HG03378 (cell line): ENCODE data around the gene THEM5.

Experiments
- ATAC-seq: cut with Tn5 transposase; IDR thresholded peaks from one replicate; pipeline ENCODE4 v1.9.1; 2021; ENCODE audit warnings: mild to moderate bottlenecking, moderate library complexity; ENCODE audit not compliant: unreplicated experiment

The THEM5 gene

GRCh38 chr1:151841141-151841540 lies 12.4 kb downstream of the THEM5 start:
- ATAC-seq: no peak

GRCh38 chr1:151840421-151840820 lies 13.1 kb downstream of the THEM5 start:
- ATAC-seq: no peak

GRCh38 chr1:151839457-151840403 lies 13.8 kb downstream of the THEM5 start, which contains the start of gene C2CD4D:
Gene C2CD4D, minus strand, starts transcription at chr1:151839820. Its CDS starts 831 bp downstream, at chr1:151838989.
- no peak for ATAC-seq

- no peak for ATAC-seq
Measured at GRCh38 chr1:151839082-151839412, 14.5 kb downstream of the THEM5 start.

- ATAC-seq: no peak
Measured at GRCh38 chr1:151838222-151839081, 15.1 kb downstream of the THEM5 start.

- no peak for ATAC-seq
Measured at GRCh38 chr1:151837884-151838221, 15.7 kb downstream of the THEM5 start.

- no peak for ATAC-seq
Measured at GRCh38 chr1:151837197-151837596, 16.3 kb downstream of the THEM5 start.

- no peak for ATAC-seq
Measured at GRCh38 chr1:151835596-151835995, 17.9 kb downstream of the THEM5 start.

- ATAC-seq: no peak
Measured at GRCh38 chr1:151834239-151834638, 19.3 kb downstream of the THEM5 start.

GRCh38 chr1:151833172-151833900 lies 20.2 kb downstream of the THEM5 start:
- ATAC-seq: no peak

- ATAC-seq: no peak
Measured at GRCh38 chr1:151832318-151832980, 21.1 kb downstream of the THEM5 start.

- ATAC-seq: no peak
Measured at GRCh38 chr1:151831605-151832004, 21.9 kb downstream of the THEM5 start, which contains the start of gene RORC. Gene RORC, minus strand, starts transcription at chr1:151831802. Its CDS starts 38 bp downstream, at chr1:151831764.

GRCh38 chr1:151831256-151831591 lies 22.3 kb downstream of the THEM5 start:
- ATAC-seq: no peak

- no peak for ATAC-seq
Measured at GRCh38 chr1:151830055-151830454, 23.5 kb downstream of the THEM5 start.

- ATAC-seq: no peak
Measured at GRCh38 chr1:151829352-151830046, 24.0 kb downstream of the THEM5 start.

- ATAC-seq: no peak
Measured at GRCh38 chr1:151828921-151829320, 24.6 kb downstream of the THEM5 start.

GRCh38 chr1:151827853-151828252 lies 25.7 kb downstream of the THEM5 start:
- no peak for ATAC-seq

- no peak for ATAC-seq
Measured at GRCh38 chr1:151825751-151826660, 27.5 kb downstream of the THEM5 start.

GRCh38 chr1:151825204-151825603 lies 28.3 kb downstream of the THEM5 start:
- no peak for ATAC-seq
